ENCODE data around the gene EYA3. TPM values are rescaled to one million over a fixed set of nuclear protein-coding genes. Genes with fewer than 3 reads are reported as not detected.

The EYA3 gene
- total and polyA plus RNA-seq, 8 donors = 22.9 to 33.0 (median 29.1) TPM

- DNase-seq (no peak), ATAC-seq (no peak)
- no peaks in the 10 kb centered on the region for H3K27me3 ChIP-seq
- H3K4me1 ChIP-seq = peaks cover 0 to 67% of the 10 kb centered on the region in 2 donors
- intact Hi-C loops (cut with DNase I) = no loop called here
- TF ChIP-seq, protein P1, sequence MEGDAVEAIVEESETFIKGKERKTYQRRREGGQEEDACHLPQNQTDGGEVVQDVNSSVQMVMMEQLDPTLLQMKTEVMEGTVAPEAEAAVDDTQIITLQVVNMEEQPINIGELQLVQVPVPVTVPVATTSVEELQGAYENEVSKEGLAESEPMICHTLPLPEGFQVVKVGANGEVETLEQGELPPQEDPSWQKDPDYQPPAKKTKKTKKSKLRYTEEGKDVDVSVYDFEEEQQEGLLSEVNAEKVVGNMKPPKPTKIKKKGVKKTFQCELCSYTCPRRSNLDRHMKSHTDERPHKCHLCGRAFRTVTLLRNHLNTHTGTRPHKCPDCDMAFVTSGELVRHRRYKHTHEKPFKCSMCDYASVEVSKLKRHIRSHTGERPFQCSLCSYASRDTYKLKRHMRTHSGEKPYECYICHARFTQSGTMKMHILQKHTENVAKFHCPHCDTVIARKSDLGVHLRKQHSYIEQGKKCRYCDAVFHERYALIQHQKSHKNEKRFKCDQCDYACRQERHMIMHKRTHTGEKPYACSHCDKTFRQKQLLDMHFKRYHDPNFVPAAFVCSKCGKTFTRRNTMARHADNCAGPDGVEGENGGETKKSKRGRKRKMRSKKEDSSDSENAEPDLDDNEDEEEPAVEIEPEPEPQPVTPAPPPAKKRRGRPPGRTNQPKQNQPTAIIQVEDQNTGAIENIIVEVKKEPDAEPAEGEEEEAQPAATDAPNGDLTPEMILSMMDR (IDR thresholded peaks at IDR 0.05) = no peak
- no peaks in the 10 kb centered on the region for H3K36me3 ChIP-seq
- no peak overlapping the region for H3K4me3 ChIP-seq
- H3K9me3 ChIP-seq = no peaks in the 10 kb centered on the region
- H3K27ac ChIP-seq = peak overlapping the region in 1 of 2 donors; percentile 98
These were observed 24.8 kb upstream of the EYA3 start for GRCh38 chr1:28113242-28113572.

DNA sequence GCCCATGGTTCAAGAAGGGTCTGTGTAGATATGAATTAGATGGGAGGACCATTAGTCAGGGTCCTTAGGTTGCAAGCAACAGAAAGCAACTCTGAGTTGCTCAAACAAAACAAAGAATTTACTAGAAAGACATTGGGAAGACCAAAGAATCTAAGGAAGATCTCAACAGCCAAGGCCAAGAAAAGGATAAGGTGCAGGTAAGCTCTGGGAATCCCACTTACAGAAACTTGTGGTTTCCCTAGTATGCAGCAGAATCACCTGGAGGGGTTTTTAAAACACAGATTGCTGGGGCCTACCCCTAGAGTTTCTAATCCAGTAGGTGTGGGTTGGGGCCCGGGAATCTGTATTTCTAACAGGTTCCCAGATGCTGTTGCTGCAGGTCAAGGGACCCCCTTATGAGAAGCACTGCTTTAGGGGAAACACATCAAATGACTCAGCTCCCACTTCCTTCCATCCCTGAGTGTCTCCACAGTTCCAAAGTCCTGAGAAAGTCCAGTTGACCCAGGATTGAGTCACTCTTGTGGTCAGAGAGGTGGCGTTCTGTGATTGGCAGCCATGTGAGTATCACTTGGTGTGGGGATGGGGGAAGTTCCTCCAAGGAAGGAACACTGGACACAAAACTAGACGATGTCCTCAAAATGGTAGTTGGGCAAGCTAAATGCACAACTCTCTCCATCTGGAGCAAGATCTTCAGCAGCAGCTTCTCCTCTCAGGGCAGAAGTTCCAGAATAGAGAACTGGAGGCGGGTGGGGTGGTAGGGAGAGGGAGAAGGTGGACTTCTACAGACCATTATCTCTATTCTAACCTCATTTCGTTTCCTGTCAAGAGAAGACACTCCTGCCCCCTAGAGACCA, 24.2 kb upstream of the EYA3 start:
- TF ChIP-seq, protein P1 (IDR thresholded peaks at IDR 0.05) = no peak
- ATAC-seq = peak; percentile 57
- Histone ChIP-seq H3K27me3 (no peaks in the 10 kb centered on the region), H3K9me3 (no peaks in the 10 kb centered on the region), H3K27ac (peak overlapping the region; percentile 37 to 98), H3K4me3 (no peak overlapping the region), H3K4me1 (peaks cover 0 to 69% of the 10 kb centered on the region in 2 donors), H3K36me3 (no peaks in the 10 kb centered on the region)
- peak in 1 of 4 donors; percentile 72 for DNase-seq
- intact Hi-C loops (cut with DNase I) = no loop called here

GRCh38 chr1:28111157-28111556, 22.7 kb upstream of the EYA3 start:
- intact Hi-C loops (cut with DNase I) = no loop called here
- peak; percentile 71 for ATAC-seq
- Histone ChIP-seq H3K27me3 (no peaks in the 10 kb centered on the region), H3K36me3 (no peaks in the 10 kb centered on the region), H3K27ac (peak overlapping the region in 1 of 2 donors; percentile 98), H3K4me1 (peaks cover 0 to 77% of the 10 kb centered on the region in 2 donors), H3K9me3 (no peaks in the 10 kb centered on the region), H3K4me3 (no peak overlapping the region)
- peak in 1 of 4 donors; percentile 54 for DNase-seq
- TF ChIP-seq, protein P1 (IDR thresholded peaks at IDR 0.05) = no peak

- ATAC-seq (peak; percentile 12), DNase-seq (no peak)
- H3K9me3 ChIP-seq = no peaks in the 10 kb centered on the region
- H3K4me1 ChIP-seq = peaks cover 0 to 71% of the 10 kb centered on the region in 2 donors
- H3K4me3 ChIP-seq = no peak overlapping the region
- H3K36me3 ChIP-seq = no peaks in the 10 kb centered on the region
- intact Hi-C loops (cut with DNase I) = no loop called here
- TF ChIP-seq, protein P1 (IDR thresholded peaks at IDR 0.05) = no peak
- no peaks in the 10 kb centered on the region for H3K27me3 ChIP-seq
- peak overlapping the region in 1 of 2 donors; percentile 98 for H3K27ac ChIP-seq
These were observed 22.1 kb upstream of the EYA3 start for GRCh38 chr1:28110555-28110954.

GRCh38 chr1:28109639-28110038, 21.2 kb upstream of the EYA3 start:
- Histone ChIP-seq H3K4me3 (no peak overlapping the region), H3K9me3 (no peaks in the 10 kb centered on the region), H3K36me3 (no peaks in the 10 kb centered on the region), H3K27me3 (no peaks in the 10 kb centered on the region), H3K27ac (peak overlapping the region in 1 of 2 donors; percentile 98), H3K4me1 (peaks cover 0 to 70% of the 10 kb centered on the region in 2 donors)
- TF ChIP-seq, protein P1 (IDR thresholded peaks at IDR 0.05) = no peak
- intact Hi-C loops (cut with DNase I) = no loop called here
- ATAC-seq (no peak), DNase-seq (no peak)

All from left lung (tissue), 10 donors.